ENCODE measurements around the gene SEZ6L. TPM values are rescaled to one million over a fixed set of nuclear protein-coding genes. Genes with fewer than 3 reads are reported as not detected.

Gene SEZ6L
- total and polyA plus RNA-seq, 10 of the 15 experiments (the other 5 are each of a cell fraction or from before 2014, with no cell fraction given): not detected

- ChIA-PET CTCF (interaction anchor here (0.5 kb wide), 1 partner anchor 405 kb away, joined by 4 read pairs; no protein-coding TSS in a partner anchor), RAD21 (ENCODE audit: unreplicated experiment) (no interaction called here), POLR2A (no interaction called here), SMC1A (ENCODE audit: uncharacterized antibody, unreplicated experiment) (no interaction called here)
- FAIRE-seq: no peak
- Histone ChIP-seq H2AFZ (ENCODE audit: control insufficient read depth, low read depth, low read length) (no peak overlapping the region), H3K79me2 (ENCODE audit: control insufficient read depth, insufficient read depth, low read length) (no peaks in the 10 kb centered on the region), H3K4me3 (no peak overlapping the region), H3K27me3 (replicated peaks in 1 of 2; ENCODE audit: control insufficient read depth in 2 of 2, insufficient read depth in 2 of 2, low read length in 1 of 2) (0 out of 4 replicates have a peak, but pooled peaks cover 0 to 2% of the 10 kb centered on the region in 2 experiments), H3K36me3 (ENCODE audit: control insufficient read depth in 2 of 2, insufficient read depth in 2 of 2, low read length in 1 of 2) (no peaks in the 10 kb centered on the region), H3K9me3 (replicated peaks; ENCODE audit: control insufficient read depth, insufficient read depth, low read length) (no peaks in the 10 kb centered on the region), H3K9ac (ENCODE audit: control insufficient read depth, insufficient read depth, low read length) (no peak overlapping the region), H4K20me1 (ENCODE audit: control insufficient read depth, insufficient read depth) (no peaks in the 10 kb centered on the region), H3K4me2 (ENCODE audit: control insufficient read depth, insufficient read depth) (no peak overlapping the region), H3K4me1 (ENCODE audit: control insufficient read depth, insufficient read depth, low read length) (no peaks in the 10 kb centered on the region), H3K27ac (ENCODE audit: control insufficient read depth, insufficient read depth) (no peak overlapping the region)
- TF ChIP-seq EED (IDR thresholded peaks at IDR 0.05; ENCODE audit: low read depth) (no peak), RBBP5 (conservative IDR thresholded peaks at IDR 0.05) (no peak), TBL1XR1 (IDR thresholded peaks at IDR 0.05; ENCODE audit: low read depth, low read length) (no peak), EGR1 (IDR thresholded peaks at IDR 0.05; ENCODE audit: borderline replicate concordance in 1 of 2, low read depth in 2 of 2, low read length in 2 of 2) (no peak)
- TF ChIP-seq, protein P1, sequence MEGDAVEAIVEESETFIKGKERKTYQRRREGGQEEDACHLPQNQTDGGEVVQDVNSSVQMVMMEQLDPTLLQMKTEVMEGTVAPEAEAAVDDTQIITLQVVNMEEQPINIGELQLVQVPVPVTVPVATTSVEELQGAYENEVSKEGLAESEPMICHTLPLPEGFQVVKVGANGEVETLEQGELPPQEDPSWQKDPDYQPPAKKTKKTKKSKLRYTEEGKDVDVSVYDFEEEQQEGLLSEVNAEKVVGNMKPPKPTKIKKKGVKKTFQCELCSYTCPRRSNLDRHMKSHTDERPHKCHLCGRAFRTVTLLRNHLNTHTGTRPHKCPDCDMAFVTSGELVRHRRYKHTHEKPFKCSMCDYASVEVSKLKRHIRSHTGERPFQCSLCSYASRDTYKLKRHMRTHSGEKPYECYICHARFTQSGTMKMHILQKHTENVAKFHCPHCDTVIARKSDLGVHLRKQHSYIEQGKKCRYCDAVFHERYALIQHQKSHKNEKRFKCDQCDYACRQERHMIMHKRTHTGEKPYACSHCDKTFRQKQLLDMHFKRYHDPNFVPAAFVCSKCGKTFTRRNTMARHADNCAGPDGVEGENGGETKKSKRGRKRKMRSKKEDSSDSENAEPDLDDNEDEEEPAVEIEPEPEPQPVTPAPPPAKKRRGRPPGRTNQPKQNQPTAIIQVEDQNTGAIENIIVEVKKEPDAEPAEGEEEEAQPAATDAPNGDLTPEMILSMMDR (IDR thresholded peaks at IDR 0.05 in 2 of 3, conservative IDR thresholded peaks at IDR 0.05 in 1 of 3; ENCODE audit: control insufficient read depth in 2 of 3, extremely low read depth in 1 of 3, insufficient read depth in 1 of 3, low read depth in 3 of 3, low read length in 3 of 3): no peak
- no peak for ATAC-seq
- BruUV-seq (replicated peaks): no TSS peak
- in situ Hi-C loops (cut with MboI): no loop called here
- 43% methylated on average over 8 of the region's 8 CpGs for WGBS (ENCODE audit: insufficient coverage, insufficient replicate concordance, low lambda C conversion rate, missing lambda C conversion rate)
- intact Hi-C loops (cut with micrococcal nuclease; ENCODE audit: unreplicated experiment): no loop called here
- no peak for DNase-seq (ENCODE audit: low read depth, low spot score)
Measured at GRCh38 chr22:26328221-26328620, 159.0 kb downstream of the SEZ6L start.
